ENCODE data around the gene LARP4.
"Not testable (repeated sequence)": the region's sequence is repeated elsewhere in the genome, so short reads cannot be mapped to it uniquely, and the experiment has no call there.

Gene LARP4

DNA sequence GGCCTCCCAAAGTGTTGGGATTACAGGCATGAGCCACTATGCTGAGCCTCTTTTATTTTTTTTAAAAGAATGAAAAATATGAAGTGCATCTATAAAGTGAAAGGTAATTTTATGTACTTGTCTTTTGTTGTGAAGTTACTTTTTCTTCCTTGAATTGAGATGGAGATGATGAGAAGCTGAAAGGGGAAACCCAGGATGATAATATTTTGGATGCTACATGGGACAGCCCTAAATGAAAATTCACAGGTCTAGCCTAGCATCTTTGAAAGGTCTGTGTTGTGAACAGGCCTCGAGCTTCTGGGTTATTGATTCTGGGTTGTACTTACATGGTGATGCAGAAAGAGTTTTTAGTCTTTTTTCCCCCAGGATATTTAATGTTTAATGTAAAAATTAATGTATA, 118.7 kb downstream of the LARP4 start:
- no peak for FAIRE-seq
- no peak for DNase-seq (ENCODE audit: insufficient read length, low spot score)
- TF ChIP-seq POU2F2 (IDR thresholded peaks at IDR 0.05; ENCODE audit: low read depth, low read length) (no peak), POLR2AphosphoS5 (IDR thresholded peaks at IDR 0.05; ENCODE audit: low read depth, low read length) (no peak)

GRCh38 chr12:50520416-50521207, 119.9 kb downstream of the LARP4 start:
- DNase-seq (ENCODE audit: insufficient read length, low spot score) (no peak), FAIRE-seq (no peak)
- no peak for TF ChIP-seq TAF1 (IDR thresholded peaks at IDR 0.05; ENCODE audit: low read depth, low read length)
- TF ChIP-seq POU2F2 (IDR thresholded peaks at IDR 0.05; ENCODE audit: low read depth, low read length), result no peak
- peak; percentile 42; the same call in 1 of the 2 replicates for TF ChIP-seq SPI1 (IDR thresholded peaks at IDR 0.05; ENCODE audit: low read depth, low read length)
- no peak for TF ChIP-seq PAX5 (IDR thresholded peaks at IDR 0.05; ENCODE audit: insufficient read depth, low read length, severe bottlenecking)
- no peak for TF ChIP-seq POLR2AphosphoS5 (IDR thresholded peaks at IDR 0.05; ENCODE audit: low read depth, low read length)
- TF ChIP-seq POLR2A (IDR thresholded peaks at IDR 0.05; ENCODE audit: low read depth, low read length), result no peak

- not testable (repeated sequence) for DNase-seq (ENCODE audit: insufficient read length, low spot score); FAIRE-seq
Measured at GRCh38 chr12:50521781-50522180, 121.1 kb downstream of the LARP4 start.

GRCh38 chr12:50523772-50524171, 123.1 kb downstream of the LARP4 start:
- DNase-seq (ENCODE audit: insufficient read length, low spot score), result no peak
- no peak for FAIRE-seq
- TF ChIP-seq TAF1 (IDR thresholded peaks at IDR 0.05; ENCODE audit: low read depth, low read length), result no peak
- TF ChIP-seq SPI1 (IDR thresholded peaks at IDR 0.05; ENCODE audit: low read depth, low read length), result no peak
- no peak for TF ChIP-seq POLR2AphosphoS5 (IDR thresholded peaks at IDR 0.05; ENCODE audit: low read depth, low read length)
- no peak for TF ChIP-seq POU2F2 (IDR thresholded peaks at IDR 0.05; ENCODE audit: low read depth, low read length)
- no peak for TF ChIP-seq PAX5 (IDR thresholded peaks at IDR 0.05; ENCODE audit: insufficient read depth, low read length, severe bottlenecking)
- no peak for TF ChIP-seq POLR2A (IDR thresholded peaks at IDR 0.05; ENCODE audit: low read depth, low read length)

DNA sequence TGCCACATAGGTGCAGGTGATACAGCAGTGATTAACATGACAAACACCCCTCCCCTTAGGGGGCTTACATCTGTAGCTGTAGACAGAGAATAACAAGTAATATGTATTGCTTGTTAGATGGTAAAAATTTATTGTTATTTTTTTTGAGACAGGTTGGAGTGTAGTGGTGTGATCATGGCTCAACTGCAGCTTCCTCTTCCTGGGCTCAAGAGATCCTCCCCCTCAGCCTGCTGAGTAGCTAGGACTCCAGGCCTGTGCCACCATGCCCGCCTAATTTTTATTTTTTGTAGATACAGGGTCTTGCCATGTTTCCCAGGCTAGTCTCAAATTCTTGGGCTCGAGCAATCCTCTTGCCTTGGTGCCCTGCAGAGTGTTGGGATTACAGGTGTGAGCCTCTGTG, 123.9 kb downstream of the LARP4 start:
- no peak for DNase-seq (ENCODE audit: insufficient read length, low spot score)
- TF ChIP-seq TAF1 (IDR thresholded peaks at IDR 0.05; ENCODE audit: low read depth, low read length), result no peak
- no peak for TF ChIP-seq POU2F2 (IDR thresholded peaks at IDR 0.05; ENCODE audit: low read depth, low read length)
- TF ChIP-seq POLR2A (IDR thresholded peaks at IDR 0.05; ENCODE audit: low read depth, low read length), result no peak
- TF ChIP-seq PAX5 (IDR thresholded peaks at IDR 0.05; ENCODE audit: insufficient read depth, low read length, severe bottlenecking), result no peak
- no peak for FAIRE-seq

- no peak for TF ChIP-seq POLR2AphosphoS5 (IDR thresholded peaks at IDR 0.05; ENCODE audit: low read depth, low read length)
- TF ChIP-seq PAX5 (IDR thresholded peaks at IDR 0.05; ENCODE audit: insufficient read depth, low read length, severe bottlenecking), result no peak
- TF ChIP-seq TAF1 (IDR thresholded peaks at IDR 0.05; ENCODE audit: low read depth, low read length), result no peak
- no peak for TF ChIP-seq POU2F2 (IDR thresholded peaks at IDR 0.05; ENCODE audit: low read depth, low read length)
- TF ChIP-seq POLR2A (IDR thresholded peaks at IDR 0.05; ENCODE audit: low read depth, low read length), result no peak
- TF ChIP-seq SPI1 (IDR thresholded peaks at IDR 0.05; ENCODE audit: low read depth, low read length), result no peak
- DNase-seq (ENCODE audit: insufficient read length, low spot score), result no peak
- FAIRE-seq, result no peak
Measured at GRCh38 chr12:50525422-50525821, 124.7 kb downstream of the LARP4 start.

GRCh38 chr12:50527359-50527726, 126.7 kb downstream of the LARP4 start:
- DNase-seq (ENCODE audit: insufficient read length, low spot score) (no peak), FAIRE-seq (no peak)
- TF ChIP-seq PAX5 (IDR thresholded peaks at IDR 0.05; ENCODE audit: insufficient read depth, low read length, severe bottlenecking) (no peak), SPI1 (IDR thresholded peaks at IDR 0.05; ENCODE audit: low read depth, low read length) (no peak), POU2F2 (IDR thresholded peaks at IDR 0.05; ENCODE audit: low read depth, low read length) (no peak), POLR2AphosphoS5 (IDR thresholded peaks at IDR 0.05; ENCODE audit: low read depth, low read length) (no peak), TAF1 (IDR thresholded peaks at IDR 0.05; ENCODE audit: low read depth, low read length) (no peak), POLR2A (IDR thresholded peaks at IDR 0.05; ENCODE audit: low read depth, low read length) (no peak)

DNA sequence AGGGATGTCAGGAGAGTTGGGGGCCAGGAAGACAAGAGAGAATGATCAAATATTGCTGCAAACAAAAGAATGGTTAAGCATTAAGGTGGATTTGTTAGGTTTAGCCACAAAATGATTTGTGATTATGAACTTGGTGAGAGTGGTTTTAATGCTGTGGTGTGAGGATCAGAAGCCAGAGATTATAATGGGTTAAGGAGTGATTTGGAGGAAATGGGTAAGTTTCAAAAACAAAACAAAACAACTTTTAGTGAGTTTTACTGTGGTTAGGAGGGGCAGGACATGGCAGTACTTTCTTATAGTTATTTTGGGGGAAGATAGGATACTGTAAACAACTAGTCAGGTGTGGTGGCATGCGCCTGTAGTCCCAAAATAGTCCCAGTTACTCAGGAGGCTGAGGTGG, 128.1 kb downstream of the LARP4 start:
- DNase-seq (ENCODE audit: insufficient read length, low spot score), result no peak
- TF ChIP-seq SPI1 (IDR thresholded peaks at IDR 0.05; ENCODE audit: low read depth, low read length) (no peak), POU2F2 (IDR thresholded peaks at IDR 0.05; ENCODE audit: low read depth, low read length) (no peak), PAX5 (IDR thresholded peaks at IDR 0.05; ENCODE audit: insufficient read depth, low read length, severe bottlenecking) (no peak), POLR2A (IDR thresholded peaks at IDR 0.05; ENCODE audit: low read depth, low read length) (no peak), TAF1 (IDR thresholded peaks at IDR 0.05; ENCODE audit: low read depth, low read length) (no peak), POLR2AphosphoS5 (IDR thresholded peaks at IDR 0.05; ENCODE audit: low read depth, low read length) (no peak)
- FAIRE-seq, result no peak

- TF ChIP-seq SPI1 (IDR thresholded peaks at IDR 0.05; ENCODE audit: low read depth, low read length) (peak; percentile 42; the same call in 1 of the 2 replicates), POLR2A (IDR thresholded peaks at IDR 0.05; ENCODE audit: low read depth, low read length) (no peak)
- DNase-seq (ENCODE audit: insufficient read length, low spot score) (no peak), FAIRE-seq (no peak)
Measured at GRCh38 chr12:50529345-50529744, 128.7 kb downstream of the LARP4 start.

All from GM12891 (cell line).